B cell (primary cell): ENCODE results near the gene CNTNAP2. TPM values are rescaled to one million over a fixed set of nuclear protein-coding genes. Genes with fewer than 3 reads are reported as not detected.

ENCODE experiments used
- ATAC-seq: fragments of 200-7000 bp; cut with Tn5 transposase; one replicate; pipeline ENCODE4 v1.10.0; 2021; ENCODE audit warnings: low read depth, mild to moderate bottlenecking, moderate number of reproducible peaks, moderate library complexity
- CTCF ChIA-PET: fragments of 350-600 bp; sonication (Branson Sonifier 250); formaldehyde crosslinking; loops from one replicate; lab custom pipeline; 2021; ENCODE audit warnings: antibody characterized with exemption, inconsistent platforms; lab: Charles Lee
- POLR2A ChIA-PET: fragments of 350-600 bp; sonication (Branson Sonifier 250); formaldehyde crosslinking; loops from one replicate; lab custom pipeline; 2021; ENCODE audit warnings: antibody characterized with exemption; lab: Charles Lee
- DNase-seq: peaks from one replicate; pipeline ENCODE4 v3.0.0; 2013
- H2AFZ ChIP-seq: 2 replicates; pipeline ENCODE4 v1.6.1; 2012; ENCODE audit warnings: mild to moderate bottlenecking, low read depth, low read length; ENCODE audit not compliant: insufficient read depth, poor library complexity, severe bottlenecking
- H3K27ac ChIP-seq, 2 donors: 1 replicate in 1 of 2; 2 replicates in 1 of 2; pipeline ENCODE4 v1.5.1; 2012 to 2013; ENCODE audit warnings: low read length in 2 of 2, mild to moderate bottlenecking in 2 of 2, moderate library complexity in 1 of 2
- H3K27me3 ChIP-seq, 4 experiments: fragments of 200-600 bp in 1 of 4; sonication (generic) in 1 of 4; replicated peaks in 1 of 4; 1 replicate in 2 of 4; 2 replicates in 2 of 4; pipeline versions ENCODE4 v1.6.1 to v1.7.0; 2013 to 2016; ENCODE audit warnings: low read length in 3 of 4, mild to moderate bottlenecking in 2 of 4, mixed read lengths in 1 of 4, moderate library complexity in 1 of 4; ENCODE audit not compliant: insufficient read depth in 4 of 4, control insufficient read depth in 3 of 4; ENCODE audit errors: control extremely low read depth in 1 of 4
- H3K36me3 ChIP-seq, 2 experiments: replicated peaks in 1 of 2; 1 replicate in 1 of 2; 2 replicates in 1 of 2; pipeline versions ENCODE4 v1.6.1 to v1.7.1; 2013; ENCODE audit warnings: low read length in 1 of 2; ENCODE audit not compliant: insufficient read depth in 2 of 2, control insufficient read depth in 1 of 2; ENCODE audit errors: control extremely low read depth in 1 of 2, extremely low read depth in 1 of 2
- H3K4me1 ChIP-seq, 2 donors: fragments of 200-600 bp in 1 of 2; sonication (generic) in 1 of 2; 1 replicate in 1 of 2; 2 replicates in 1 of 2; pipeline versions ENCODE4 v1.5.1 to v1.6.1; 2013 to 2017; ENCODE audit warnings: low read length in 2 of 2; ENCODE audit not compliant: control insufficient read depth in 2 of 2, insufficient read depth in 2 of 2
- H3K4me2 ChIP-seq: replicated peaks from 2 replicates; pipeline ENCODE3; 2012; ENCODE audit warnings: mild to moderate bottlenecking, low read depth, low read length; ENCODE audit not compliant: poor library complexity, severe bottlenecking
- H3K4me3 ChIP-seq, 5 experiments: fragments of 200-600 bp in 1 of 5; sonication (generic) in 1 of 5; 1 replicate in 3 of 5; 2 replicates in 2 of 5; pipeline versions ENCODE4 v1.5.1 to v1.7.0; 2011 to 2016; ENCODE audit warnings: low read length in 4 of 5, mild to moderate bottlenecking in 4 of 5, low read depth in 2 of 5, control low read depth in 1 of 5, moderate library complexity in 1 of 5; ENCODE audit not compliant: insufficient read depth in 1 of 5; ENCODE audit errors: control extremely low read depth in 1 of 5, extremely low read depth in 1 of 5
- H3K79me2 ChIP-seq: fragments of 200-600 bp; sonication (generic); one replicate; pipeline ENCODE4 v1.6.0; 2016; ENCODE audit warnings: low read length; ENCODE audit not compliant: control insufficient read depth, insufficient read depth
- H3K9ac ChIP-seq: fragments of 200-600 bp; sonication (generic); 2 replicates; pipeline ENCODE4 v1.6.1; 2017; ENCODE audit warnings: mild to moderate bottlenecking, low read length, moderate library complexity
- H3K9me3 ChIP-seq, 3 donors: one replicate each; pipeline versions ENCODE4 v1.6.1 to v1.7.1; 2013; ENCODE audit warnings: low read length in 2 of 3; ENCODE audit not compliant: control insufficient read depth in 2 of 3, insufficient read depth in 1 of 3; ENCODE audit errors: control extremely low read depth in 1 of 3
- H4K20me1 ChIP-seq: 2 replicates; pipeline ENCODE4 v1.6.0; 2012; ENCODE audit warnings: mild to moderate bottlenecking, low read length; ENCODE audit not compliant: insufficient read depth, control insufficient read depth, poor library complexity, severe bottlenecking
- H3K27ac Mint-ChIP-seq: one replicate; pipeline ENCODE4 v1.8.0; 2021; ENCODE audit warnings: mixed read lengths
- H3K27me3 Mint-ChIP-seq: one replicate; pipeline ENCODE4 v1.8.0; 2021; ENCODE audit warnings: mixed read lengths
- H3K4me1 Mint-ChIP-seq: one replicate; pipeline ENCODE4 v1.8.0; 2021; ENCODE audit warnings: mixed read lengths
- H3K4me3 Mint-ChIP-seq: one replicate; pipeline ENCODE4 v1.8.0; 2021; ENCODE audit warnings: mixed read lengths
- H3K9me3 Mint-ChIP-seq: one replicate; pipeline ENCODE4 v1.8.0; 2022; ENCODE audit warnings: mixed read lengths; ENCODE audit not compliant: insufficient read depth
- CTCF ChIP-seq: fragments of 200-600 bp; IDR thresholded peaks from one replicate; pipeline ENCODE4 v1.8.0; 2022; ENCODE audit warnings: antibody characterized with exemption, mild to moderate bottlenecking
- EZH2 ChIP-seq: IDR thresholded peaks from 2 replicates; pipeline ENCODE4 v1.6.1; 2012; ENCODE audit warnings: borderline replicate concordance, low read depth, mild to moderate bottlenecking, moderate library complexity, low read length; ENCODE audit not compliant: insufficient read depth, poor library complexity, severe bottlenecking
- WGBS: methylation state at CpG from one replicate; pipeline ENCODE4 v1.1.5; 2013; ENCODE audit warnings: missing lambda C conversion rate; ENCODE audit not compliant: insufficient coverage; 5-methylcytosine and 5-hydroxymethylcytosine counted together
- intact Hi-C: fragments of 100-400 bp; cut with micrococcal nuclease; formaldehyde crosslinking; loops from one replicate; pipeline ENCODE4 v1.10.0; 2022
- polyA plus RNA-seq: library from polyadenylated mRNA; depleted of rRNA; stranded (reverse); fragments of >200 nt; gene quantifications from 2 replicates; pipeline ENCODE4 v1.2.3, GENCODE V29; 2012
- total RNA-seq, 2 donors: library from RNA; stranded (reverse); fragments of 120-200 nt in 1 of 2; gene quantifications; 1 replicate in 1 of 2; 2 replicates in 1 of 2; pipeline versions ENCODE4 v1.2.3 to v1.2.4, GENCODE V29; 2013 to 2022

The CNTNAP2 gene
- total and polyA plus RNA-seq, 2 donors (not counting 1 experiment from before 2014, with no cell fraction given) = 7.4 to 16.6 TPM

DNA sequence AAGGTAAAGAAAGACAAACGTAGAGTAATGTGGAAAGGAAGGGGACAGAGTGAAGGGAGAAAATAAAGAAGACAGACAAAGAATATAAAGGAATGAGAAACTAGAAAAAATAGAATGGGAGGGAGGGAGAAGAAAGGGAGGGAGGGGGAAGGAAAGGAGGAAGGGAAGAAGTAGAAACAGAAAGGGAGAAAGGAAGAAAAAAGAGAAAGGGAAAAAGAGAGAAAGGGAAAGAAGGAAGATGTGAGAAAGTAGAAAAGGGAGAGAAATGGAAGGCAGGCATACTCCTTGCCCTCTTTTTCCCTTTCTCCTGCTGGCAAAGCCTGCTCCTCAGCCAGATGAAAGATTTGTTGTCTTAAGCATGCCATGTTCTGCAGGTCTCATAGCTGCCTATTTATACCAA is 1336.2 kb downstream of the CNTNAP2 start:
- H3K9ac ChIP-seq = no peak overlapping the region
- H3K79me2 ChIP-seq = no peaks in the 10 kb centered on the region
- no peaks in the 10 kb centered on the region for H3K4me1 ChIP-seq
- 80% methylated on average over 1 of the region's 1 CpG for WGBS
- TF ChIP-seq CTCF (no peak), EZH2 (no peak)
- H3K4me3 Mint-ChIP-seq = no peak overlapping the region
- H3K4me1 Mint-ChIP-seq = no peaks in the 10 kb centered on the region
- H3K27me3 ChIP-seq = no peaks in the 10 kb centered on the region
- no peak overlapping the region for H3K27ac Mint-ChIP-seq
- H3K4me3 ChIP-seq = no peak overlapping the region
- ChIA-PET POLR2A (no interaction called here), CTCF (no interaction called here)
- no peak overlapping the region for H2AFZ ChIP-seq
- H3K36me3 ChIP-seq = no peaks in the 10 kb centered on the region
- no peak for DNase-seq
- no peak for ATAC-seq
- H3K4me2 ChIP-seq = no peak overlapping the region
- H3K9me3 ChIP-seq = no peaks in the 10 kb centered on the region
- no peaks in the 10 kb centered on the region for H4K20me1 ChIP-seq
- no peaks in the 10 kb centered on the region for H3K27me3 Mint-ChIP-seq
- intact Hi-C loops = no loop called here
- H3K27ac ChIP-seq = no peak overlapping the region
- no peaks in the 10 kb centered on the region for H3K9me3 Mint-ChIP-seq

- POLR2A ChIA-PET = no interaction called here
- no peaks in the 10 kb centered on the region for H4K20me1 ChIP-seq
- CTCF ChIA-PET = no interaction called here
- DNase-seq (no peak), ATAC-seq (no peak)
- no peaks in the 10 kb centered on the region for H3K9me3 ChIP-seq
- TF ChIP-seq EZH2 (no peak), CTCF (no peak)
- H3K27me3 ChIP-seq = no peaks in the 10 kb centered on the region
- H3K4me2 ChIP-seq = no peak overlapping the region
- no peaks in the 10 kb centered on the region for H3K36me3 ChIP-seq
- no peak overlapping the region for H2AFZ ChIP-seq
- H3K27ac ChIP-seq = no peak overlapping the region
- no peak overlapping the region for H3K4me3 ChIP-seq
- Mint-ChIP-seq H3K27me3 (no peaks in the 10 kb centered on the region), H3K9me3 (peaks cover 12% of the 10 kb centered on the region), H3K27ac (no peak overlapping the region), H3K4me3 (no peak overlapping the region), H3K4me1 (no peaks in the 10 kb centered on the region)
- WGBS = no CpG with 5 or more reads among the region's 2 CpGs
- H3K79me2 ChIP-seq = no peaks in the 10 kb centered on the region
- H3K9ac ChIP-seq = no peak overlapping the region
- intact Hi-C loops = no loop called here
- H3K4me1 ChIP-seq = no peaks in the 10 kb centered on the region
Observed at GRCh38 chr7:147465223-147465622, 1348.6 kb downstream of the CNTNAP2 start.
